Hepatocyte (in vitro differentiated cells): ENCODE results near the gene PHKB.

ENCODE experiments used
- CTCF ChIP-seq: fragments of 200-600 bp; sonication (generic); IDR thresholded peaks from 2 replicates; pipeline ENCODE4 v1.5.1; 2016; ENCODE audit warnings: antibody characterized with exemption, mild to moderate bottlenecking; ENCODE audit not compliant: poor library complexity
- EZH2 ChIP-seq: fragments of 200-600 bp; sonication (generic); IDR thresholded peaks from 2 replicates; pipeline ENCODE4 v1.6.1; 2016; ENCODE audit warnings: antibody characterized with exemption, mild to moderate bottlenecking, borderline replicate concordance
- EZH2phosphoT487 ChIP-seq: fragments of 200-600 bp; sonication (generic); IDR thresholded peaks from one replicate; pipeline ENCODE4 v1.6.1; 2018; ENCODE audit warnings: antibody characterized with exemption, mild to moderate bottlenecking, low read depth, moderate library complexity; ENCODE audit not compliant: unreplicated experiment, severe bottlenecking

- TF ChIP-seq EZH2 (no peak), EZH2phosphoT487 (no peak), CTCF (no peak)
Measured at GRCh38 chr16:47626246-47626645, 165.1 kb downstream of the PHKB start.
